Heart left ventricle (tissue), 16 donors: ENCODE data around the gene LCP2. TPM values are rescaled to one million over a fixed set of nuclear protein-coding genes. Genes with fewer than 3 reads are reported as not detected.

Experiments used
- ATAC-seq, 4 donors: fragments of 200-7000 bp; cut with Tn5 transposase; one replicate each; pipeline ENCODE4 v1.9.1; 2020 to 2022; ENCODE audit warnings: moderate library complexity in 4 of 4, mild to moderate bottlenecking in 3 of 4, moderate number of reproducible peaks in 1 of 4
- DNase-seq, 5 donors: peaks; one replicate each; pipeline ENCODE4 v3.0.0-alpha.2; 2020
- H3K27ac ChIP-seq, 12 donors: fragments of 200-600 bp; sonication (generic) in 4 of 12; one replicate each; pipeline versions ENCODE4 v1.5.0 to v1.8.0; 2016 to 2022; ENCODE audit warnings: mild to moderate bottlenecking in 2 of 12
- H3K27me3 ChIP-seq, 9 donors: fragments of 200-600 bp; sonication (generic) in 2 of 9; one replicate each; pipeline versions ENCODE4 v1.5.1 to v1.8.0; 2016 to 2022; ENCODE audit warnings: mild to moderate bottlenecking in 3 of 9
- H3K36me3 ChIP-seq, 9 donors: fragments of 200-600 bp; sonication (generic) in 2 of 9; one replicate each; pipeline versions ENCODE4 v1.5.0 to v1.8.0; 2018 to 2022; ENCODE audit warnings: mild to moderate bottlenecking in 2 of 9
- H3K4me1 ChIP-seq, 12 donors: fragments of 200-600 bp; sonication (generic) in 4 of 12; one replicate each; pipeline versions ENCODE4 v1.5.0 to v1.8.0; 2016 to 2022; ENCODE audit warnings: mild to moderate bottlenecking in 3 of 12
- H3K4me3 ChIP-seq, 12 donors: fragments of 200-600 bp; sonication (generic) in 4 of 12; one replicate each; pipeline versions ENCODE4 v1.5.0 to v1.8.0; 2017 to 2022; ENCODE audit warnings: mild to moderate bottlenecking in 9 of 12, moderate library complexity in 4 of 12
- H3K9me3 ChIP-seq, 12 donors: fragments of 200-600 bp; sonication (generic) in 4 of 12; one replicate each; pipeline versions ENCODE4 v1.5.0 to v1.8.0; 2016 to 2022; ENCODE audit warnings: mild to moderate bottlenecking in 1 of 12
- POLR2A ChIP-seq, 2 donors: fragments of 450-650 bp; IDR thresholded peaks; one replicate each; pipeline ENCODE4 v1.6.1; 2017; ENCODE audit warnings: antibody characterized with exemption in 2 of 2, mild to moderate bottlenecking in 2 of 2, moderate library complexity in 2 of 2
- WGBS, 4 donors: extraction: QIAGEN DNeasy Blood & Tissue Kit in 2 of 4; methylation state at CpG; one replicate each; pipeline versions ENCODE4 v1.1.5 to v1.1.7; 2013 to 2018; 5-methylcytosine and 5-hydroxymethylcytosine counted together
- intact Hi-C, 10 donors: fragments of 100-400 bp; cut with DNase I; formaldehyde crosslinking; loops; one replicate each; pipeline versions ENCODE4 v1.11.1 to v1.14.2; 2022
- polyA plus RNA-seq, 2 donors: library from polyadenylated mRNA; stranded (reverse); fragments of 200-250 nt; gene quantifications; one replicate each; pipeline ENCODE4 v1.2.3, GENCODE V29; 2013
- total RNA-seq, 9 donors: library from RNA; depleted of rRNA in 2 of 9; stranded (reverse); fragments of >200 nt in 2 of 9; fragmentation: NEBNext Ultra II Directional in 3 of 9; extraction: Animal tissue kit (Norgen Biotek cat#: 25700) in 3 of 9; gene quantifications; one replicate each; pipeline versions ENCODE4 v1.1.0 to v1.2.4, GENCODE V29; 2016 to 2023
- TF ChIP-seq, protein P1 (sequence below), 12 donors: fragments of 200-600 bp; sonication (generic) in 4 of 12; IDR thresholded peaks; one replicate each; pipeline versions ENCODE4 v1.5.0 to v1.8.0; 2018 to 2022; ENCODE audit warnings: antibody characterized with exemption in 12 of 12, mild to moderate bottlenecking in 5 of 12
- donor health status: ischemic (EF 13 %, LVEDD 7.1; RV severe dilation, severe dysfunction).
- donor health status: healthy with polysubstance abuse.
- donor health status: DM: no; HTN: yes; CAD: no.
- donor health status: DM: no; HTN: no; CAD: no.
- donor health status: ischemic (EF 25% LVEDD 6.9; RV normal size, moderate dysfunction).
- donor health status: ischemic (EF 25% LVEDD 5.7; RV mildly dilated, moderate dysfunction).
- donor health status: healthy.
- donor health status: DM: yes; HTN: yes; CAD: no.
- donor health status: ischemic (EF 35%, LVEDD 5.7; RV mildly dilated, moderate dysfunction).
- donor health status: nonischemic (EF 11% LVEDD 7.7; RV severe dilation, severe dysfunction).
- donor health status: DM: yes; HTN: yes; CAD: no.
- donor health status: PGD.
- donor health status: ischemic (EF 29% LVEDD 5.4; RV normal size, mild dysfunction).
- donor health status: nonischemic (EF 23%, LVEDD 6.1; RV moderate dilation, normal function).

Gene LCP2
- total and polyA plus RNA-seq, 11 donors, result 2.2 to 73.7 (median 4.6) TPM

DNA sequence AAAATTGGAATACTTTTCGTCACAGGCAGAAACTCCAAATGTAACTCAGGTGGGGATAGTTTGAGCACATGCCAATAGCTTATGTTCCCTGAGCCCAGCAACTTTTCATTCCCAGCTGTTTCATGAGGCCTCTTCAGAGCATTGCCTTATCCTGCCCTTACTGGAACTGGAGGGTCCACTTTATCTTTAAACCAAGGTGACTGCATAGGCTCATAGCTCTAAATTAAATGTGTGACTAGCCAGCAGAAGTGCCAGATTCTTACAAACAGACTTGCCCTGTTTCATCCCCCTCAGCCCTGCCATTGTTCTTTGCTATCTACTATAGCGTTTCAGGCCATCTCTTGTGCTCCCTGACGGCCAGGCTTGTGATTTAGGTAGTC lies 8.1 kb upstream of the LCP2 start:
- no peak overlapping the region for H3K4me3 ChIP-seq
- peaks cover 0 to 78% (median 37%) of the 10 kb centered on the region in 12 donors for H3K4me1 ChIP-seq
- intact Hi-C loops, result no loop called here
- H3K27me3 ChIP-seq, result no peaks in the 10 kb centered on the region
- no peaks in the 10 kb centered on the region for H3K36me3 ChIP-seq
- H3K27ac ChIP-seq, result peak overlapping the region in 10 of 12 donors; percentile 47 to 89 (median 74)
- WGBS, 4 donors, result 66 to 83% (median 71%) methylated on average over 3 of the region's 3 CpGs
- no peaks in the 10 kb centered on the region for H3K9me3 ChIP-seq
- no peak for TF ChIP-seq POLR2A (IDR thresholded peaks at IDR 0.05)
- TF ChIP-seq, protein P1, sequence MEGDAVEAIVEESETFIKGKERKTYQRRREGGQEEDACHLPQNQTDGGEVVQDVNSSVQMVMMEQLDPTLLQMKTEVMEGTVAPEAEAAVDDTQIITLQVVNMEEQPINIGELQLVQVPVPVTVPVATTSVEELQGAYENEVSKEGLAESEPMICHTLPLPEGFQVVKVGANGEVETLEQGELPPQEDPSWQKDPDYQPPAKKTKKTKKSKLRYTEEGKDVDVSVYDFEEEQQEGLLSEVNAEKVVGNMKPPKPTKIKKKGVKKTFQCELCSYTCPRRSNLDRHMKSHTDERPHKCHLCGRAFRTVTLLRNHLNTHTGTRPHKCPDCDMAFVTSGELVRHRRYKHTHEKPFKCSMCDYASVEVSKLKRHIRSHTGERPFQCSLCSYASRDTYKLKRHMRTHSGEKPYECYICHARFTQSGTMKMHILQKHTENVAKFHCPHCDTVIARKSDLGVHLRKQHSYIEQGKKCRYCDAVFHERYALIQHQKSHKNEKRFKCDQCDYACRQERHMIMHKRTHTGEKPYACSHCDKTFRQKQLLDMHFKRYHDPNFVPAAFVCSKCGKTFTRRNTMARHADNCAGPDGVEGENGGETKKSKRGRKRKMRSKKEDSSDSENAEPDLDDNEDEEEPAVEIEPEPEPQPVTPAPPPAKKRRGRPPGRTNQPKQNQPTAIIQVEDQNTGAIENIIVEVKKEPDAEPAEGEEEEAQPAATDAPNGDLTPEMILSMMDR (IDR thresholded peaks at IDR 0.05), result no peak
- ATAC-seq (peak in 2 of 4 donors; percentile 3 to 6), DNase-seq (no peak)

DNA sequence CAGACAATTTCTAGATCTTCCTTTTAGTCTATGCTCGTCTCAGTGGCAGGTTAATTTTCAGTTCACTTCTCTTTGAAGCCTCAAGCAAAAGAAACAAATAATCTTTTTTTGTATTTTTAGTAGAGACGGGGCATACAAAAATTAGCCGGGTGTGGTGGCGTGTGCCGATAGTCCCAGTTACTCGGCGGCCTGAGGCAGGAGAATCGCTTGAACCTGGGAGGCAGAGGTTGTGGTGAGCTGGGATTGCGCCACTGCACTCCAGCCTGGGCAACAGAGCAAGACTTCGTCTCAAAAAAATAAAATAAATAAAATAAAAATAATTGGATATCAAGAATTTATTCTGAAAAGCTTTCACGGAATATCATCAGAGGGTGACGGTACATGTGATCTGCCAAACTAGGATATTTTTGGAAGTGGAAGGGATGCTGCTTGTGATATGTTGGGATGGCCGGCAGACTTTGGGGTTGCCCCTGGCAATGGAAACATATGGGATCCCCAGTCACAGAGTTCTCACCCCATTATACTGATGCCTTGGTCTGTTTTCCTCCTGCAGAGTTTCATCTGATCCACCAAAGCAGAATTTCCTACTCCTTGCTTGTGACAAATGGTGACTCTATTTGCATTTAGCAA lies 7.6 kb upstream of the LCP2 start:
- Histone ChIP-seq H3K27me3 (no peaks in the 10 kb centered on the region), H3K4me1 (peaks cover 0 to 81% (median 37%) of the 10 kb centered on the region in 12 donors), H3K9me3 (no peaks in the 10 kb centered on the region), H3K36me3 (no peaks in the 10 kb centered on the region), H3K27ac (peak overlapping the region in 6 of 12 donors; percentile 61 to 89 (median 80)), H3K4me3 (no peak overlapping the region)
- TF ChIP-seq POLR2A (IDR thresholded peaks at IDR 0.05), result no peak
- TF ChIP-seq, protein P1 (IDR thresholded peaks at IDR 0.05), result no peak
- intact Hi-C loops, result no loop called here
- WGBS, 4 donors, result 91 to 94% (median 94%) methylated on average over 13 of the region's 13 CpGs
- no peak for DNase-seq
- no peak for ATAC-seq

DNA sequence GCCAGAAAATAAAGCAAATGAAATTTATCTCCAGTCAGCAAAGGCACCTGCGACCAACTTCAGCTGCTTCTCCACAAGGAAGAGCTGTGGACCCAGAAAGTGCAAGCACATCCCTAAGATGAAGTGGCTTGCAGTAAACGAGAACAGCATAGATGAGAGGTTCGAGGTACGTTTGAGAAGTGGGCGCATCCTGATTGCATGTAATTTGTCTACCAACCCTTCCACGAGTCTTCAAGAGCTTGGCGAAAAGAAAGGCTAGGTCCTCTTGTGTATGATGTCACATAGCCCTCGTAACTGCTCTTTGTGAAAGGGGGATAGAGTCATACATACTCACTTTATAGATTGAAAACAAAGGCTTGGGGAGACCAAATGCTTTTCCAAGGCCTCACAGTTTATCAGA lies 6.0 kb upstream of the LCP2 start:
- Histone ChIP-seq H3K4me3 (peak overlapping the region in 1 of 12 donors; percentile 19), H3K4me1 (peaks cover 0 to 78% (median 37%) of the 10 kb centered on the region in 12 donors), H3K27ac (peak overlapping the region in 5 of 12 donors; percentile 20 to 87 (median 50)), H3K9me3 (no peaks in the 10 kb centered on the region), H3K27me3 (no peaks in the 10 kb centered on the region), H3K36me3 (no peaks in the 10 kb centered on the region)
- WGBS, 4 donors, result 79 to 88% (median 85%) methylated on average over 8 of the region's 8 CpGs
- TF ChIP-seq, protein P1 (IDR thresholded peaks at IDR 0.05), result no peak
- TF ChIP-seq POLR2A (IDR thresholded peaks at IDR 0.05), result no peak
- ATAC-seq (no peak), DNase-seq (no peak)
- intact Hi-C loops, result no loop called here

DNA sequence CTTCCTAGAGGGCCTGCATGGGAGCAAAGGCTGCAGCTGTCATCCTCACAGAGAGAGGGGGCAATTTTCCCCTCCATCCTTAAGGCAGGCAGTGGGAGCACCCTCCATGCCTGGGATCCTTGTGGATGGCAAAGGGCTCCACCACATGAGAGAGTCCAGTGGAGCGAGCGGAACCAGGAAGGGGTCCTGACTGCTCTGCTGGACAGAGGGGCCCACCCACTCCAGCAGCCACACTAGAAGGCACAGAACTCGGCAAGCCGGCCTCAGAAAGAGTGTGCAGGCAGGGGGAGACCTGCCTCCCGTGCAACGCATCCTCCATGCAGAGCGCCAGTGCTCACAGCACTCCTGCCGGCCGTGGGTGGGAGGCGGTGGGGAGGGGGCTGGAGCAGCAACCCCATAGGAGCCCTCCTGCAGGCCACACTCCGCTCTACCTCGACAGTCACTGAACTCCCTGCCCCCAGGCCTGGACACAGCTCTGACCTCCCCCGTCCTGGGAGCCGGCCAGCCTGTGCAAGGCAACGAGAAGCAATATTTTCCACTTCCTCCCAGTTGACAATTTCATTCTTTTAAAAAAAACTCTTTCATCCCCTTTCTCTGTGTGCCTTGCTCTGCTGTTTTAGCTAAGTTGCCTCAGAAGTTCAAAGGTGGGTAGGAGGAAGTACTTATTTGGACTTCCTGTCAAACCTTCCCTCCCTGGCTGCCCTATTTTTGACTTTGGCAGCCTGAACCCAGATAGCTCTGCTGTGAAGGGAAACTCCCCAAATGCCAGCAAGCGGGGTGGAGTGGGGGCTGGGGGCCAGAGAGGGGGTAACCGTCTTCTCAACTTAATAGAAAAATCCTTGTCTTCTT lies 5.3 kb upstream of the LCP2 start:
- H3K27me3 ChIP-seq, result no peaks in the 10 kb centered on the region
- DNase-seq (peak; percentile 71 to 82 (median 73)), ATAC-seq (peak in 3 of 4 donors; percentile 7 to 35 (median 11))
- no peak for TF ChIP-seq POLR2A (IDR thresholded peaks at IDR 0.05)
- TF ChIP-seq, protein P1 (IDR thresholded peaks at IDR 0.05), result peak in 1 of 12 donors; percentile 2
- WGBS, 4 donors, result 50 to 53% (median 51%) methylated on average over 11 to 17 of the region's 17 CpGs
- H3K36me3 ChIP-seq, result no peaks in the 10 kb centered on the region
- H3K4me1 ChIP-seq, result peaks cover 0 to 78% (median 31%) of the 10 kb centered on the region in 12 donors
- peak overlapping the region in 7 of 12 donors; percentile 17 to 87 (median 49) for H3K27ac ChIP-seq
- intact Hi-C loops, result no loop called here
- no peaks in the 10 kb centered on the region for H3K9me3 ChIP-seq
- H3K4me3 ChIP-seq, result peak overlapping the region in 1 of 12 donors; percentile 19
